ENCODE results near the gene SLC39A1. TPM values are rescaled to one million over a fixed set of nuclear protein-coding genes. Genes with fewer than 3 reads are reported as not detected.

The SLC39A1 gene
- total and polyA plus RNA-seq, 2 experiments from 2014 or later: 87.3 to 220 TPM

DNA sequence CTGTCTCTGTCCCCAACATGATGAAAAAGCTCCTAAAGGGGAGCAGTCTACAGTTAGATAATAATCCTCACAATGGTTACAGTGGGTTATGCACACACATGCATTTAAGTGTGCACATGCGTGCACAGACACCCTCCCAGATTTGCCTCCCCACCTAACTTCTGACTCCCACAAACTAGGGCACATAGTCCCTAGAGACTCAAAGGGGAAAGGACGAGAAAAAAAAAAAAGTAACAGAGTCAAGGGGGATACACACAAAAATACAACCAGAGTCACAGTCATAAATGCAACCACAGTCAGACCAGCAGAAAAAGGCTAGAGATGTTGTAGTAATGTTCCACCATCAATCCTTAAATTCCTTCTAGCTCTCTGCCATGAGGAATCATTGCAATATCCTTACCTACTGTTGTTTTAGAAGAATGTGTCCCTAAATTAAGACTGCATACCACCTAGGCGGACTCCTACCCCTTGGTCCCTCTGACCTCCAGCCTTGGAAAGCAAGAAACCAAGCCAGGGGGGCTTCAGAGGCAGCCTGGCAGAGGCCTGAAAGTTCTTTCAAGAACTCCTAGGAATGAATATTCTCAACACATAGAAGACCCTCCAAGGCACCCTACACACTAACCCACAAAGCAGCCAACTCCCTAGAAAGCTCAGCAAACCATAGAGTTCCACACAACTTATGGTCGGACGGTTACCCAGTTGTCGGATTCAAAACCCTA is 6.2 kb downstream of the SLC39A1 start (continued):
- no peak for TF ChIP-seq ZNF462 (CRISPR knock-in tag; IDR thresholded peaks at IDR 0.05)
- no peak for TF ChIP-seq JUNB (IDR thresholded peaks at IDR 0.05; ENCODE audit: unreplicated experiment)
- TF ChIP-seq, protein P1, sequence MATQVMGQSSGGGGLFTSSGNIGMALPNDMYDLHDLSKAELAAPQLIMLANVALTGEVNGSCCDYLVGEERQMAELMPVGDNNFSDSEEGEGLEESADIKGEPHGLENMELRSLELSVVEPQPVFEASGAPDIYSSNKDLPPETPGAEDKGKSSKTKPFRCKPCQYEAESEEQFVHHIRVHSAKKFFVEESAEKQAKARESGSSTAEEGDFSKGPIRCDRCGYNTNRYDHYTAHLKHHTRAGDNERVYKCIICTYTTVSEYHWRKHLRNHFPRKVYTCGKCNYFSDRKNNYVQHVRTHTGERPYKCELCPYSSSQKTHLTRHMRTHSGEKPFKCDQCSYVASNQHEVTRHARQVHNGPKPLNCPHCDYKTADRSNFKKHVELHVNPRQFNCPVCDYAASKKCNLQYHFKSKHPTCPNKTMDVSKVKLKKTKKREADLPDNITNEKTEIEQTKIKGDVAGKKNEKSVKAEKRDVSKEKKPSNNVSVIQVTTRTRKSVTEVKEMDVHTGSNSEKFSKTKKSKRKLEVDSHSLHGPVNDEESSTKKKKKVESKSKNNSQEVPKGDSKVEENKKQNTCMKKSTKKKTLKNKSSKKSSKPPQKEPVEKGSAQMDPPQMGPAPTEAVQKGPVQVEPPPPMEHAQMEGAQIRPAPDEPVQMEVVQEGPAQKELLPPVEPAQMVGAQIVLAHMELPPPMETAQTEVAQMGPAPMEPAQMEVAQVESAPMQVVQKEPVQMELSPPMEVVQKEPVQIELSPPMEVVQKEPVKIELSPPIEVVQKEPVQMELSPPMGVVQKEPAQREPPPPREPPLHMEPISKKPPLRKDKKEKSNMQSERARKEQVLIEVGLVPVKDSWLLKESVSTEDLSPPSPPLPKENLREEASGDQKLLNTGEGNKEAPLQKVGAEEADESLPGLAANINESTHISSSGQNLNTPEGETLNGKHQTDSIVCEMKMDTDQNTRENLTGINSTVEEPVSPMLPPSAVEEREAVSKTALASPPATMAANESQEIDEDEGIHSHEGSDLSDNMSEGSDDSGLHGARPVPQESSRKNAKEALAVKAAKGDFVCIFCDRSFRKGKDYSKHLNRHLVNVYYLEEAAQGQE (IDR thresholded peaks at IDR 0.05; ENCODE audit: unreplicated experiment): no peak
- no peak for TF ChIP-seq EZH2phosphoT487 (IDR thresholded peaks at IDR 0.05; ENCODE audit: unreplicated experiment)
- no peak for TF ChIP-seq STAT1 (IDR thresholded peaks at IDR 0.05; ENCODE audit: unreplicated experiment)
- no peak for TF ChIP-seq POLR2AphosphoS5 (IDR thresholded peaks at IDR 0.05; ENCODE audit: low read depth)
- TF ChIP-seq ETS1 (IDR thresholded peaks at IDR 0.05): no peak
- TF ChIP-seq NANOG (IDR thresholded peaks at IDR 0.05; ENCODE audit: borderline replicate concordance): no peak
